HEK293 (cell line): ENCODE measurements around the gene SLMAP.

Source experiments
- CTCF ChIA-PET: fragments of 350-600 bp; formaldehyde crosslinking; extraction: SDS; loops from one replicate; lab custom pipeline; 2021; ENCODE audit warnings: antibody characterized with exemption; lab: Yijun Ruan, JAX
- POLR2A ChIA-PET: fragments of 300-600 bp; formaldehyde crosslinking; extraction: SDS; loops from one replicate; lab custom pipeline; 2020; ENCODE audit warnings: antibody characterized with exemption, inconsistent platforms; lab: Yijun Ruan, JAX
- H3K27ac ChIP-seq: fragments of 200-500 bp; sonication (Bioruptor generic); 2 replicates; pipeline ENCODE4 v1.5.1; 2014; ENCODE audit warnings: low read depth, low read length, control low read depth, inconsistent platforms; ENCODE audit errors: extremely low read depth
- H3K36me3 ChIP-seq, 2 experiments: fragments of 200-500 bp in 1 of 2; sonication (Bioruptor generic) in 1 of 2; 1 replicate in 1 of 2; 2 replicates in 1 of 2; pipeline ENCODE4 v1.5.1; 2014 to 2017; ENCODE audit warnings: inconsistent platforms in 2 of 2, low read length in 2 of 2; ENCODE audit not compliant: control insufficient read depth in 2 of 2, insufficient read depth in 1 of 2
- H3K4me1 ChIP-seq: fragments of 200-500 bp; sonication (Bioruptor generic); 2 replicates; pipeline ENCODE4 v1.5.1; 2014; ENCODE audit warnings: mild to moderate bottlenecking, low read length, inconsistent platforms; ENCODE audit not compliant: control insufficient read depth, insufficient read depth
- H3K4me3 ChIP-seq: 2 replicates; pipeline ENCODE4 v1.5.1; 2011; ENCODE audit warnings: low read depth, mild to moderate bottlenecking, control low read depth, low read length, moderate library complexity
- H3K9me3 ChIP-seq: fragments of 200-500 bp; sonication (Bioruptor generic); 2 replicates; pipeline ENCODE4 v1.5.1; 2014; ENCODE audit warnings: low read depth, low read length, inconsistent platforms; ENCODE audit not compliant: control insufficient read depth, insufficient read depth
- BCL6B ChIP-seq: fragments of 450-650 bp; formaldehyde crosslinking; IDR thresholded peaks from 2 replicates; pipeline ENCODE4 v1.5.1; 2017; ENCODE audit warnings: missing biosample characterization, missing genetic modification characterization
- FEZF1 ChIP-seq: fragments of 450-650 bp; formaldehyde crosslinking; IDR thresholded peaks from 2 replicates; pipeline ENCODE4 v1.5.1; 2016; ENCODE audit warnings: missing biosample characterization, missing genetic modification characterization
- GLIS1 ChIP-seq: fragments of 450-650 bp; formaldehyde crosslinking; IDR thresholded peaks from 2 replicates; pipeline ENCODE4 v1.5.1; 2016; ENCODE audit warnings: missing biosample characterization, missing genetic modification characterization
- KLF16 ChIP-seq: fragments of 450-650 bp; formaldehyde crosslinking; IDR thresholded peaks from 2 replicates; pipeline ENCODE4 v1.5.1; 2017; ENCODE audit warnings: missing biosample characterization, missing genetic modification characterization
- PATZ1 ChIP-seq: fragments of 450-650 bp; formaldehyde crosslinking; IDR thresholded peaks from 2 replicates; pipeline ENCODE4 v1.5.1; 2016; ENCODE audit warnings: missing biosample characterization, missing genetic modification characterization
- SCRT2 ChIP-seq: fragments of 450-650 bp; formaldehyde crosslinking; IDR thresholded peaks from 2 replicates; pipeline ENCODE4 v1.5.1; 2016; ENCODE audit warnings: missing biosample characterization, missing genetic modification characterization
- SETDB1 ChIP-seq: IDR thresholded peaks from one replicate; pipeline ENCODE4 v1.6.1; 2017; ENCODE audit warnings: mild to moderate bottlenecking, low read length, moderate library complexity, mixed read lengths; ENCODE audit not compliant: insufficient read length
- ZBTB10 ChIP-seq: fragments of 450-650 bp; formaldehyde crosslinking; IDR thresholded peaks from 2 replicates; pipeline ENCODE4 v1.5.1; 2016; ENCODE audit warnings: missing biosample characterization, missing genetic modification characterization
- ZIC2 ChIP-seq: fragments of 450-650 bp; formaldehyde crosslinking; IDR thresholded peaks from 2 replicates; pipeline ENCODE4 v1.5.1; 2016; ENCODE audit warnings: missing biosample characterization, missing genetic modification characterization
- ZNF175 ChIP-seq: fragments of 450-650 bp; formaldehyde crosslinking; IDR thresholded peaks from 2 replicates; pipeline ENCODE4 v1.5.1; 2016; ENCODE audit warnings: missing biosample characterization, missing genetic modification characterization
- ZNF211 ChIP-seq: fragments of 450-650 bp; formaldehyde crosslinking; IDR thresholded peaks from 2 replicates; pipeline ENCODE4 v1.5.1; 2016; ENCODE audit warnings: low read depth, missing biosample characterization, missing genetic modification characterization
- ZNF266 ChIP-seq: fragments of 450-650 bp; formaldehyde crosslinking; IDR thresholded peaks from 2 replicates; pipeline ENCODE4 v1.5.1; 2016; ENCODE audit warnings: missing biosample characterization, missing genetic modification characterization, low read depth
- ZNF398 ChIP-seq: fragments of 450-650 bp; formaldehyde crosslinking; IDR thresholded peaks from 2 replicates; pipeline ENCODE4 v1.5.1; 2017; ENCODE audit warnings: missing biosample characterization, missing genetic modification characterization
- ZNF423 ChIP-seq: fragments of 450-650 bp; formaldehyde crosslinking; IDR thresholded peaks from 2 replicates; pipeline ENCODE4 v1.5.1; 2016; ENCODE audit warnings: missing biosample characterization, missing genetic modification characterization
- ZNF514 ChIP-seq: fragments of 450-650 bp; formaldehyde crosslinking; IDR thresholded peaks from 2 replicates; pipeline ENCODE4 v1.5.1; 2016; ENCODE audit warnings: missing biosample characterization, missing genetic modification characterization
- ZNF571 ChIP-seq: fragments of 450-650 bp; formaldehyde crosslinking; IDR thresholded peaks from 2 replicates; pipeline ENCODE4 v1.5.0; 2017; ENCODE audit warnings: missing biosample characterization, missing genetic modification characterization
- ZNF670 ChIP-seq: fragments of 450-650 bp; formaldehyde crosslinking; IDR thresholded peaks from 2 replicates; pipeline ENCODE4 v1.5.1; 2016; ENCODE audit warnings: missing biosample characterization, missing genetic modification characterization, low read depth
- ZNF747 ChIP-seq: fragments of 450-650 bp; formaldehyde crosslinking; IDR thresholded peaks from 2 replicates; pipeline ENCODE4 v1.5.1; 2016; ENCODE audit warnings: missing biosample characterization, missing genetic modification characterization

SLMAP gene

GRCh38 chr3:57787867-57788623, 31.9 kb downstream of the SLMAP start:
- Histone ChIP-seq H3K36me3 (no peaks in the 10 kb centered on the region), H3K4me3 (no peak overlapping the region), H3K4me1 (no peaks in the 10 kb centered on the region; the same call in 1 of the 2 replicates), H3K9me3 (no peaks in the 10 kb centered on the region), H3K27ac (no peak overlapping the region)
- POLR2A ChIA-PET, result no interaction called here
- CTCF ChIA-PET, result no interaction called here
- TF ChIP-seq SCRT2 (tag by site-specific recombination) (0 out of 2 replicates have a peak, but pooled peaks have one; percentile 24), KLF16 (tag by site-specific recombination) (no peak)

- H3K27ac ChIP-seq, result no peak overlapping the region
- no peak overlapping the region for H3K4me3 ChIP-seq
- no peaks in the 10 kb centered on the region for H3K9me3 ChIP-seq
- ChIA-PET CTCF (no interaction called here), POLR2A (no interaction called here)
- H3K36me3 ChIP-seq, result no peaks in the 10 kb centered on the region
- no peaks in the 10 kb centered on the region; the same call in 1 of the 2 replicates for H3K4me1 ChIP-seq
- TF ChIP-seq ZNF571, result no peak
- TF ChIP-seq ZNF211 (tag by site-specific recombination), result no peak
- no peak for TF ChIP-seq FEZF1 (tag by site-specific recombination)
- TF ChIP-seq GLIS1 (tag by site-specific recombination), result no peak
Observed at GRCh38 chr3:57788624-57789018, 32.5 kb downstream of the SLMAP start.

- H3K4me1 ChIP-seq, result no peaks in the 10 kb centered on the region; the same call in 1 of the 2 replicates
- ChIA-PET POLR2A (no interaction called here), CTCF (no interaction called here)
- TF ChIP-seq ZIC2 (tag by site-specific recombination) (no peak), PATZ1 (tag by site-specific recombination) (no peak), ZNF398 (no peak), SETDB1 (no peak), ZBTB10 (no peak), ZNF514 (tag by site-specific recombination) (no peak), ZNF423 (tag by site-specific recombination) (no peak), ZNF266 (tag by site-specific recombination) (no peak), ZNF747 (tag by site-specific recombination) (no peak), ZNF175 (tag by site-specific recombination) (no peak), ZNF670 (tag by site-specific recombination) (no peak), BCL6B (tag by site-specific recombination) (no peak)
- H3K4me3 ChIP-seq, result no peak overlapping the region
- no peaks in the 10 kb centered on the region; a peak in 1 of 3 replicates for H3K36me3 ChIP-seq
- H3K27ac ChIP-seq, result no peak overlapping the region
- no peaks in the 10 kb centered on the region for H3K9me3 ChIP-seq
Observed at GRCh38 chr3:57791245-57791644, 35.1 kb downstream of the SLMAP start.
